HG02623 (cell line): ENCODE data around the gene SLC2A13.

Experiments
- ATAC-seq: cut with Tn5 transposase; IDR thresholded peaks from one replicate; pipeline ENCODE4 v1.9.1; 2021; ENCODE audit warnings: moderate library complexity; ENCODE audit not compliant: unreplicated experiment

Gene SLC2A13

DNA sequence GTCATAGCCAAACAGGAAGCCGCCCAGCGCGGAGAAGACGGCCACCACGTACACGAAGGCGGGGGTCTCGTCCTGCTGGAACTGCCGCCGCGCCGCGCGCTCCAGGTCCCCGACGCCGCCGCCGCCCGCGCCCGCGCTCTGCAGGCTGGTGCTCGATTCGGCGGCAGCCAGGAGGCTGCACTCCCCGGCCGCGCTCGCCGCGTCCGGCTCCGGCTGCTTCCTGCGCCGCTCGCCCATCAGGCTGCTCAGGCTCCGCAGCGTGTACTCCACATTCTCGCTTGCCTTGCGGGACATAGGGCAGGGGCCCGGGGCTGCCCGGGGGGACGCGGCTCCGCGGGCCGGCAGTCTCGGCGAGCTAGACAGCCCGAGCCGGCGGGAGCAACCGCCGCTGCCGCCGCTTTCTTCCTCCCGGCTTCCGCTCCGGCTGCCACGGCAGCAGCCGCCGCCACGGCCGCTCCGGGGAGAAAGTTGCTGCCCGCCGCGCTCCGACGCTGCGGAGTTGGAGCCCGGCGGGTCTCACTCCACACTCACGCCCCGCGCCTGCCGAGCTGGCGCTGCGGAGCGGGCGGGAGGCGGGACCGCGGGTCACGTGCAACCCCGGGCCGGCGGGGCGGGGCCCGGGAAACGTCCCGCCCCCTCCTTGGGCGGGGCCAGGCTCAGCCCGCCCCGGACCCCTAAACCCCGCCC, at the start of gene SLC2A13:
Gene SLC2A13, minus strand, starts transcription at position 567 of the 687 bp plus-strand sequence. Its CDS starts 273 bp downstream, at position 294.
- peak; percentile 71 for ATAC-seq

DNA sequence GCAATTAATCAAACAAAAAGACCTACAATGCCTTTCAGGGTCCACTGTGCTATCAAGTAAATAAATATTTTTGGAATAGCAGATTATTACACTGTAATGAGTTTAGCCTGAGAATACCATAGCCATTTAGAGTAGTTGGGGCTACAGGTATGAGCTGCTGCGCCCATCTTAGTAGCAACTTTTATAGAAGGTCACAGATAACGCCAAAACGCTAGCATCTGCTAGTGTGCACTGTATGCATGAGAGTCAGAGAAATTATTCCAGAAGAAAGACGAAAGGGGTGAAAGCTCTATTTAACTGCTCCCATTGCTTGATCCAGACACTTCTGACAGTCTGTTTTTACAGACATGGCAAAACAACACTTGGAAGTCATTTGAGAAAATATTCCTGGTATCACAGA, 48.5 kb upstream of the SLC2A13 start:
- no peak for ATAC-seq

DNA sequence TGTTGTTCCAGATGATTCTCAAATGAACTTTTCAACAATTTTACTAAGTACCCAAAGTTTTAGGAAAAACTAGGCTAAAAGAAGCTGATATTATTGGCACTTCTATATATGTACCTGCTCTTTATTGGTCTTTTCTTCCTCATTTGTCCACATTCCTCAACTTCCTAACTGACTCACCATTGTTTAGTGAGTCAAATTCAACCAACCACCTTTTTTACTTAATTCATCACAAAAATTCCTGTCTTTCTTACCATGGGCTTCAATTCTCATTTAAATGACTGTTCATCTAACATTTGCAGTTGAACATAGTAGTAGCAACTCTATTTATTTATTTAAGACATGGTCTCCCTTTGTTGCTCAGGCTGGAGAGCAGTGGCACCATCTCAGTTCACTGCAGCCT, 47.6 kb upstream of the SLC2A13 start:
- ATAC-seq, result no peak

DNA sequence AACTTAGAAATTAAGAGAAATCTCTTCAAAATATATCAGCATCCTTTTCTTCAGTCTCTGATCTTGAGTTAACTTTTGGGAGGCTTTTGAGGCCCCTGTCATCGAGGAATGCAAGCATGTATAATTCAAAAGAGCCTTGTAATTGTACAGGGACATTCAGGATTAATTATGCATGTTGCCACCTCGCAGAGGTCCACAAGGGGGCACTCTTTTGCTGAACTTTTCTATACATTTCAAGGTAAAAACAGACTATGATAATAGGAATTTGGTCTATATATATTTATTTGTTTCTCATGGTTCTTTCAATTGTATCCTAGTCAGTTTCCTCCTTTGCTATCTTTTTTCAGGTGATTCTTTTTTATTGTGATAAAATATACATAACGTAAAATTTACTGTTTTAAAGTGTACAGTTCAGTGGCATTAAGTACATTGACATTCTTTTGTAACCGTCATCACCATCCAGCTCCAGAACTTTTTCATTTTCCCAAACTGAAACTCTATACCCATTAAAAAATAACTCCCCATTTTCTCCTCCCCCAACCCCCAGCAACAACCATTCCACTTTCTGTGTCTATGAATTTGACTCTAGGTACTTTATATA, 47.0 kb upstream of the SLC2A13 start:
- no peak for ATAC-seq

DNA sequence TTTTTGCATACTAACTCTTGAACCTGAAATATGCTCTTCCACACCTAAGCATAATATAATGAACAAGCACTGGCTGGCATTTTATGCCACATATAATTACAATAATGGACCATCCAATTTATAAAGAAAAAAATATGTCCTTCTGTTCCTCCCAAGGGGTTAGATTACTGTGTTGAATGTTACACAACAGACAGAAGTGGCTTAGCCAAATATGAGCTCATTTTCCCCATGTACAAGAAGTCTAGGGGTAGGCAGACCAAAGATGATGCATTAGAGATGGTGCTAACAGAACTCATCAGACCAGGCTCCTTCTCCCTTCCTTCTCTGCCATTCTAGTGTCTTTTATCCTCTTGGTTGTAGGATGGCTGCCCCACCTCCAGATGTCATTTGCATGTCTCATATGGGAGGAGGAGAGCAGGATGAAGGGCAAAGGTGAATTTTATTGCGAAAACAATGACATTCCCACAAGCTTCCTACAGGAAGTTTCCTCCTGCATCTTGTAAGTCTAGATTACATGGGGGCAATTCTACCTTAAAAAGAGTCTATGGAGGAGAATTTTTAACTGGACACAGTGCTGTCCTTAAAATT, 43.9 kb upstream of the SLC2A13 start:
- no peak for ATAC-seq

DNA sequence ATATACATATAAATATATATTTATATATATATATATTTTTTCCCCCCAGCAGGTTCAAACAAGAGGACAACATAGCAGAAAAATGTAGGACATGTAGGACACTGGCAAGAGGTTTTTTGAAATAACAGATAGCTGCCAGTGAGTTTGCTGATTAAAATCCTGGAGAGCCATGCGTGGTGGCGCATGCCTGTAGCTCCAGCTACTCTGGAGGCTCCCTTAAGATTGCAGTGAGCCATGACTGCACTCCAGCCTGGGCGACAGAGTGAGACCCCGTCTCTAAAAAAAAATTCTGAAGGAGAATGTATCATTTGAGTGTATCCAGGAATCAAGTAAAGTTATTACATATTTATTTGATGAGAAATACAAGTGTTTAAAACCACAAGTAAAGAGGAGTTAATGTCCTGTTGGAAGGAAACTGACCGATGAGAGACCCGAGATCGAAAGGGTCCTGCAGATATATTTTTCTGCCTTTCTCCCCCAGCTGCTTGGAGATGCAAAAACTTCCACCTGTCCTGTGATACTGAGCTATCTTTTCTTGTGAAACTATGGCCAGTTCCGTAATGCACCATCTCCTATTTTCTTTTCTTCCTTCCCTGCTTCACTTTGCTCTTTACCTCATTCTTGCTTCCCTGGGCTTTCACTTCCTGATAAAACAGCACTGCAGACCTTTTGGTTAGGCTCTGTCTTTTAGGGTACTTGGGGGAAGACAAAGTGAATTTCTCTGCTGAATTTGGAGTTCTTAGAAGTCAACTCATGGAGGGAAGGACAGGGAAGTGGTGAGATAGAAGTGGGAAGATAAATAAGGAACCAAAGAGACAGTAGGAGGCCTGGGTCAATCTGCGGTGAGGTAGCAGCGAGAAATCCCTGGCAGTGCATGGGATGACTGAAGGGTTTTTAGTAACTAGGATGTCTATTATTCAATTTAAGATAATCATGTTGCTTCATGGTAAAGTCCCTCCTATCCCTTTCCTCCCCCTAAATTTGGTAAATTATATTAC, 41.2 kb upstream of the SLC2A13 start:
- ATAC-seq, result no peak

DNA sequence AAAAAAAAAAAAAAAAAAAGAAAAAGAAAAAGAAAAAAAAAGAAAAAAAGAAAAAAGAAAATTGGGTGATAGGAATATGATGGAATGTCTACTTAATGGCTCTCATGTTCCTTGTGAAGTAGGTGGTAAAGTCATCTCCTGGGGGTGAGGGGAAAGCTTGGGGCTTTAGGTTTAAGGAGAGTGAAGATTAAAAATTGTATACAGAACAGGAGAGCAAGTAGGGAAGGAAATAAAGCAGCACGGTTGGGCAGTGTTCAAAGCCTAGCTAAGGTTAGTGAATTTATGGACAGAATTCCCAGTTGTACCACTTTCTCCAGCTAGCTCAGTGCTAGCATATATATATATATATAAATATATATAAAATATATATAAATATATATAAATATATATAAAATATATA, 40.0 kb upstream of the SLC2A13 start:
- no peak for ATAC-seq

DNA sequence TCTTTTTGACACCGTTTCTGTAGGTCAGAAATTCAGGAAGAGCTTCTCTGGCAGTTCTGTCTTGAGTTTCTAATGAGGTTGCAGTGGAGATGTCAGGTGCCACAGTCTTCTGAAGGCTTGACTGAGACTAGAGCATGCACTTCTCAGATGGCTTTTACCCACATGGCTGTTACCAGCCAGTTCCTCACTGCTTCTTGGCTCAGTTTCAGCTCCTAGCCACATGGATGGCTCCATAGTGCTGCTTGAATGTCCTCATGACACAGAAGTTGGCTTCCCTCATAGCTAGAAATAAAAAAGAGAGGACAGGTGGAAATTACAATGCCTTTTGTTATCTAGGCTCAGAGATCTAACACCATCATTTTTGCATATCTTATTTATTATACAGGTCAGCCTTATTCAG, 38.1 kb upstream of the SLC2A13 start:
- no peak for ATAC-seq

DNA sequence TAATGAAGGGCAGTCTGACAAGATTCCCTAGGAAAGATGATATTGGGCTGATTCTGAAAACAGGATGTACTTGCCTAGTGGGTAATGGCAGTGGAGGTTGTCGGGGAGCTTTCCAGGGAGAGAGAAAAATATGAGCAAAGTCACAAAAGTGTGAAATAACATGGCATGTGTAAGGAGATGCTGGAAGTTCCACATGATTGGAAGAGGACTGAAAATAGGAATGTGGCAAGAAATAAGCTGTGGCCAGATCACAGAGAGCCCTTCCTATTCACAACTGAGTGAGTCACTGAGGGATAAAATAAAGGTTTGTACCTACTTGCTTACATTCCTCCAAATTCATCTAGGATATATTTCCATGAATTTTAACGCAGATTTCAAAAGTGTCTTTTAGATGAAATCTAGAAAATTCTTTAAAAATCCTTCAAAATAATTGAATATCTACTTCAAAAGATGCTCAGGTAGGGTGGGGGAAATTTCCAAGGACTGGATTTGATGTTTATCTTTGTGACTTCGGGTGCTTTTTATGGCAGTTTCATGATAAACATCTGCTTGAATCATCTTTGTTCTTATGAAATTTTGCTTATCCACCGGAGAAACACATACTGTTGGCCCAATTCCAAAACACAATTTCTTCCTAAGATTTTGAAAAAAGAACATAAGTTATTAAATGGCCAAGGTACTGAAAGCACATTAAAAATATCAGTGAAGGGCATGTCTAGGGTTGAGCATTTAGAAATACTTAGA, 36.3 kb upstream of the SLC2A13 start:
- ATAC-seq, result no peak

DNA sequence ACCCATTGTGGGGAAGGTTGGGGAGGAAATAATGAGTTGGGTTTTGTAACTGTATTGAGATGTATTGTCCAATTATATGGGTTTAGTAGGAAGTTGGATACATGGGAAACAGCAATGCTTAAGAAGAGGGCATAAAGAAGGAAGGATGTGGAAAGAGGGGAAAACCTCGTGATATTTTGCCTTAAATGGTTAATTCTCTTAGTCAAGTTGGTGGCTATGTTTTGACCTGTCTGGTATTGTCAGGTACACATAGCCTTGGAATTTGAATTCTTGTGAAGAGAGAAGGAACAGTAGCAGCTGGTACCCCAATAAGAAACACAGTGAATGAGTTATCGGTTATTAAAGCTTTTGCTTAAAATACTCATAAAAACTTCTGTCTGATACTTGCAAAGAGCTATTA, 32.6 kb upstream of the SLC2A13 start:
- no peak for ATAC-seq

DNA sequence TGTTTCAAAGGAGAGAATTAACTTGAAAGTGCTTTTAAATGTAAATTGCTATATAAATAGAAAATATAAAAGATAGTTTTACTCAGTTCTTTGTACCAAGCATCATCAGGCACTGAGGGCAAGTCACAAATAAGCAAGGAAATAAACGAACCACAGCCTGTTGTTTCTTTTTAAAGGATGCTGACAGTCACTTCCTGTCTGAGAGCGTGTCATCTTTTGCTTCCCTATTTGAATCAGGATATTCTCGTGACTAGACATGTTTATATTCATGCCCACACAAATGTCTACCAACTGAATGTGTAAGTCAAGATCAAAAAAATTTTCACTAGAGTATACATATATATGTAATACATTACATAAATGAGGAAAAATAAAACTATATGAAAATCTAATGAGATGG, 31.4 kb upstream of the SLC2A13 start:
- peak; percentile 96 for ATAC-seq

DNA sequence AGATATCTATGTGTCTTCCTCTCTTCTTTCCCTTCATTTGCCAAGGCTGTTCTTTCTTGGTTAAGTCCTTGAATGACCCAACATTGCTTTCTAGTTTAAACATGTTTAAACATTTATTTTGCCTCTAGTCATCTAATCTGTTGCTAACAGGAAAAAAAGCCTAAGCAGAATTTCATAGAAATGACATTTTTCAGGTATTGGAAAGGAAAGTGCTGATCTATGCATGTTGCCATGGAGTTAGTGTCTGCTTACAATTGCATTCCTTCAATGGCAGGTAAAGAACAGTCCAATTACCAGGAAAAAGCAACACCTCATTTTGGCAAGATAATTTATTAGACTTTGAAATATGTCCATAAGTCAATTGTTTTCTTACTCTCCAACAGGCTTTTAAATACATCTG, 21.5 kb upstream of the SLC2A13 start:
- no peak for ATAC-seq

DNA sequence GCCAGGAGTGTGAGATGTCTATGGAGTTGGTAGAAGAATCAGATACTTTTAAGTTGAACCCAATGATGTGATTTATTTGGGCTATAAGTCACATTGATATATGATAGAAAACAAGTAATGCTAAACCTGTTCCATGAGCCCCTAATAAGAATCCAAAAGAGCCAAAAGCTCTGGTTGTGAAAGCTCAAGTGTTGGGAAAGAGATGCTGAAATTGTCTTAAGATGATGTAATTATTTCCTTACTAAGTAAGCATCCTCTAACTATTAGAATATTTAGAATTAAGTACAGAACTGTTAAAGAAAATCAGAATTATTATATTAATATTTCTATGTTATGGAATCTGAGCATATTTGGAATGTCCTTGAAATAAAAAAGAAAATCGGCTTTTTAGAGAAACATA, 17.6 kb upstream of the SLC2A13 start:
- ATAC-seq, result no peak

DNA sequence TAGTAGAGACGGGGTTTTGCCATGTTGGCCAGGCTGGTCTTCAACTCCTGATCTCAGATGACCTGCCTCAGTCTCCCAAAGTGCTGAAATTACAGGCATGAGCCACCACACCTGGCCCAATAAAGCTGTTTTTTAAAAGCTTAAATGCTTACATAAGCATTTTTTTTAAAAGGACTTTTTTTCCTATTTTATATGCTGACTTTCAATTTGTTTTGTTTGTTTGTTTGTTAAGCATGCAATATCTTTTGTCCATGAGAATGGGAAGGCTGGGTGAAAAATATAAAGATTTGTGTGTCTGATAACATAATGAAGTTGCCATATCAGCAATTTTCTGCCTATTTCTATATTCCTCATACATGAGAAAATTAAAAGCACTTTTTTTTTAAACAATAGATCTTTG, 17.0 kb upstream of the SLC2A13 start:
- no peak for ATAC-seq

DNA sequence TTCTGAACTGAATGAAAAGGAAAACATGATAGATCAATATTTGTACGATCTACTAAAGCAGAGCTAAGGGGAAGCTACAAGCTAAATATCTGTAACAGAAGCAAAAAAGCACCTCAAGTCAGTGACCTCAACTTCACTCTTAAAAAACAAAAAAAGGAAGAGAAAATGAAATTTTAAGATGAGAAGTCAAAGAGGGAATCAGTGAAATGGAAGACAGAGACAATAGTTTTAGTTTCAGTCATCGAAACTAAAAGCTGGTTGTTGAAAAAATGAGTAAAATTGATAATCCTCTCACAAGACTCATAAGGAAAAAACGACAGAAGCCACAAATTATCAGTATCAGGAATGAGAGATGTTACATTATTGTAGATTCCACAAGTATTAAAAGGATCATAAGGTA, 11.9 kb upstream of the SLC2A13 start:
- peak; percentile 94 for ATAC-seq

DNA sequence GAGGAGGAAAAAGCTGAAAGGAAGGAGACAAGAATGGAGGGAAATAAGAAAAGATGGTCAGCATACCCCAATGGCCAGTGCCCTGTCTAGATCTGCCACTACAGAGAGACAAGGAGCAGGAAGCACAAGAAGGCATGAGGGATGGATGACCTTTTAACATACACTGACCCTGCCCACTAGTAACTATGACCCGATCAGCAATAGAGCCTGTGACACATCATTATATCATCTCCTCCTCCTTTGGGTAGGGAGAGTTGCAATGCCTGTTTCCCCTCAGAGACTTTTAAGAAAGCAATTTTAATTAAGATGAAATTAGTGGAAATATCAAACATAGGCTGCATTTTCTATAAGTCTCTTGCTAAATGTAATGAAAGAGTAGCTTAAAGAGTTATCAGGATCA, 4.7 kb upstream of the SLC2A13 start:
- ATAC-seq, result no peak

DNA sequence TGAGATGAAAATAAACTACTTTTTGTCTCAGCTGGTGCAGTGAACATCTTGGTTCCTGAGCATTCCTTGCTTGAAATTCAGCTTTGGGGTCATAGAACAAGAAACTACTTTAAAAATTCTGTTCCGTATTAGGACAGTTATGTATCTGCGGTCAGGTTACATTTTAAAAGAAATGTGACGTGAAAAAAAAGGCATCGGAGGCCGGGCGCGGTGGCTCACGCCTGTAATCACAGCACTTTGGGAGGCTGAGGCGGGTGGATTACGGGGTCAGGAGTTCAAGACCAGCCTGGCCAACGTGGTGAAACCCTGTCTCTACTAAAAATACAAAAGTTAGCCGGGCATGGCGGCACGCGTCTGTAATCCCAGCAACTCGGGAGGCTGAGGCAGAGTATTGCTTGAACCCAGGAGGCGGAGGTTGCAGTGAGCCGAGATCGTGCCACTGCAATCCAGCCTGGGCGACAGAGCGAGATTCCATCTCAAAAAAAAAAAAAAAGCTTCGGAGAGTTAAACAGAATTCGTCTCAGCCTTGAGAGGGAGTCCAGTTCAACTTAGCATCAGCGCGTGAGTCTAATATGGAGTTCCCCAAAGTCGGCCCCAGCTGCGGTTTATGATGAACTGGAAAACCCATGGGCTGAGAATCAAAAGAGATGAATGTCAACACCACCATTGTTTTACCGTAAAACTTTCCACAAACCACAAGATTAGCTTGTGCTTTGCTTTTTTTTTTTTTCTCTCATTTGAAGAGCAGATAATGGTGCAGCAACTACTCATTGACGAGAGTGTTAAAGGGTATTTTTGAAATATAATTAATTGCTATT, 2.1 kb upstream of the SLC2A13 start:
- ATAC-seq, result no peak

DNA sequence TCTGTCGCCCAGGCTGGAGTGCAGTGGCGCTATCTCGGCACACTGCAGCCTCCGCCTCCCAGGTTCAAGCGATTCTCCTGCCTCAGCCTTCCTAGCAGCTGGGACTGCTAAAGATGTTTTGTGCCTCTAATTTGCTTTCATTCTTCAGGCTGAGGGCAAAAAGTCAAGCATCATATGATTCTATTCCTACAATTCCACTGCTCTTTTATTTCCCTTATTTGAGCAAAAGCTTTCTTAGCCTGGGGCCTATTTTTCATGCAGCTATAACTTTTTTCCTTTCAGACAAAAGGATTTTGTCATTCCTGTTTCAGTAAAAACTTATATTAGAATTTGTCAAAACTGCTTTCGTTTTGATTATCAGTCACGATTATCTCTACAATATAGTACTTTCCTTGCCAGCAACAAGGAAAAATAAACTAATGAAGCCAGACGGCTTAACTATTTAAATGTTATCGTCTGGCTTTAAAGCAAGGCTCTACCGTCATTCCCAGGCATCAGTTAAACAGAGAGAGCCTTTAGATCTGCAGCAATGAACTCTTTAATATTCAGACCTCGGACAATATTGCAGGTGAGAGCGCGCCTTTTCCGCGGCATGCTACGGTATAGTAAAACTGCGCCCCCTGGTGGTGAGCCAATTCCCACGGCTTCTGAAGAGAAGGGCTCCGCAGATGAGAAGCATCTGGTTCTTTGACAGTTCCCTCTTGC, 1.4 kb upstream of the SLC2A13 start:
- ATAC-seq, result peak; percentile 30

DNA sequence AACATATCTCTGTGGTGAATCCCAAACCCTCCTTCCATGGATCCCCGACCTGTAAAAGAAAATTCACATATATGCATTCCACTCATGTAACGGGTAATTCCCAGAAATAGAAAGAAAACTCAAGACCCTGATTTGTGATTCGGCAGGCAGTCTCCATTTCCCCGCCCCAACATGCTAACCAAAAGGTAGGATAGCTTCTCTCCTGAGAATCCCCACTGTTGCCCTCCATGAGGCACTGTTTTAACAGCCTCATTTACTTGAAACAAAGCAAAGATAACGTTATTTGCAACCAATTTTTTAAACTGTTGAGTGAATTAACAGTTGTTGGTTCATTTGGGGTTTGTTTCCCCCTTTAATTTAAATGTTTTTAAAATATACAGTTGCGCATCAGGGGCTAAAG, 774 bp upstream of the SLC2A13 start:
- no peak for ATAC-seq
